Sigmoid colon (tissue), 4 donors: ENCODE data around the gene CDH22.

Source experiments
- CTCF ChIP-seq, 4 experiments: fragments of 450-650 bp in 3 of 4; fragments of 200-600 bp in 1 of 4; IDR thresholded peaks; one replicate each; pipeline ENCODE4 v1.5.1; 2016 to 2019; ENCODE audit warnings: antibody characterized with exemption in 4 of 4, mild to moderate bottlenecking in 3 of 4, moderate library complexity in 2 of 4
- POLR2A ChIP-seq, 2 donors: fragments of 450-650 bp; IDR thresholded peaks; one replicate each; pipeline ENCODE4 v1.6.1; 2016; ENCODE audit warnings: antibody characterized with exemption in 2 of 2, mild to moderate bottlenecking in 2 of 2, moderate library complexity in 2 of 2
- POLR2AphosphoS5 ChIP-seq, 4 donors: sonication (generic); formaldehyde crosslinking; IDR thresholded peaks; one replicate each; pipeline ENCODE4 v1.6.1; 2017; ENCODE audit warnings: antibody characterized with exemption in 4 of 4

GRCh38 chr20:46342010-46342378, 33.7 kb upstream of the CDH22 start:
- TF ChIP-seq CTCF (IDR thresholded peaks at IDR 0.05) (no peak), POLR2AphosphoS5 (IDR thresholded peaks at IDR 0.05) (no peak), POLR2A (IDR thresholded peaks at IDR 0.05) (no peak)
